Measurements from ENCODE around the gene PIK3R2. TPM values are rescaled to one million over a fixed set of nuclear protein-coding genes. Genes with fewer than 3 reads are reported as not detected.
A peak's percentile ranks its signal among the peaks of the same experiment; 100 is the strongest.
"Not testable (repeated sequence)": the region's sequence is repeated elsewhere in the genome, so short reads cannot be mapped to it uniquely, and the experiment has no call there.

PIK3R2 gene
- polyA plus RNA-seq, 1 donor: 27.1 TPM

DNA sequence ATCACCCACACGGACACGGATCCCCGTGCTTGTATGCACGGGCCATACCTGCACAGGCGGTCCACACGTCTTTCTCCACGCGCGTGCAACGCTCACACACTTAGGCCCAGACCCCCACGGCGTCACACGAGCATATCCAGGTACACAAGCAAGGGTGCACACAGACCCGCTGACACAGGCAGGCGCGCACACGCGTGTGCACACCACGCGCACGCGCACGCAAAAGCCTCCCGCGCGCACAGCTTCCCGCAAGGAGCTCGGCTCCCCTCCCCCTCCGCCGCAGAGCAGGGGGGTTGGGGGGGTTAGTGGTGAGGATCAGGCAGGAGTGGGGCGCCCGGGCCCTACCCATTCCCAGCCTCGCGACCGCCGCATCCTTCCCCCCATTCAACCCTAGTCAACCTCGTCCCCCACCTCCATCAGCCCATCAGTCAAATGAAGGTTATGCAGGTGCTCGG lies 50.5 kb downstream of the PIK3R2 start:
- DNase-seq: no peak

DNA sequence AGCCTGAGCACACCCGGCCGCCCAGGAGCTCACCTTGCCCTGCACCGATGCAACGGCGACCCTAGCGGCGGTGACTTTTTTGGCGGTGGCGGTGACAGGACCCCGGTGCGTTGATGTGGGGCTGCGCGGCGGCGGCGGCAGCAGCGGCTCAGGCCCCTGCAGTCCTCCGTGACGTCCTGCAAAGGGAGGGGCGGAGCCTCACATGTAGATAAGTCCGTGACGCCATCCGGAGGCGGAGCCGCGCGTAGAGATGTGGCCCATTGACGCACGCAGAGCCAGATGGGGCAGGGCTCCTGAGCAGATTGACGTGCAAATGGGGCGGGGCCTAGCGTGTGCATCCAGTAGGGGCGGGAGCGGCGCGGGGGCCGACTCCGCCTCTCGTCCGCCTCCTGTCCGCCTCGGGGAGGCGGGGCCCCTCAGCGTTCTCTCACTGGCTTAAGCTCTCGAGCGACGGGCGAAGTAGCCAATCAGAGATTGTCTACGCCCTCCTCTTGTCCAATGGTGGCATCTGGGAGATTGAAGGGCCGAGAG lies 51.0 kb downstream of the PIK3R2 start, which contains the start of gene RAB3A:
RAB3A (minus strand) TSS at position 180 of the 531 bp plus-strand sequence. CDS start 1,302 bp downstream, outside the sequence.
- DNase-seq: peak; percentile 100

DNA sequence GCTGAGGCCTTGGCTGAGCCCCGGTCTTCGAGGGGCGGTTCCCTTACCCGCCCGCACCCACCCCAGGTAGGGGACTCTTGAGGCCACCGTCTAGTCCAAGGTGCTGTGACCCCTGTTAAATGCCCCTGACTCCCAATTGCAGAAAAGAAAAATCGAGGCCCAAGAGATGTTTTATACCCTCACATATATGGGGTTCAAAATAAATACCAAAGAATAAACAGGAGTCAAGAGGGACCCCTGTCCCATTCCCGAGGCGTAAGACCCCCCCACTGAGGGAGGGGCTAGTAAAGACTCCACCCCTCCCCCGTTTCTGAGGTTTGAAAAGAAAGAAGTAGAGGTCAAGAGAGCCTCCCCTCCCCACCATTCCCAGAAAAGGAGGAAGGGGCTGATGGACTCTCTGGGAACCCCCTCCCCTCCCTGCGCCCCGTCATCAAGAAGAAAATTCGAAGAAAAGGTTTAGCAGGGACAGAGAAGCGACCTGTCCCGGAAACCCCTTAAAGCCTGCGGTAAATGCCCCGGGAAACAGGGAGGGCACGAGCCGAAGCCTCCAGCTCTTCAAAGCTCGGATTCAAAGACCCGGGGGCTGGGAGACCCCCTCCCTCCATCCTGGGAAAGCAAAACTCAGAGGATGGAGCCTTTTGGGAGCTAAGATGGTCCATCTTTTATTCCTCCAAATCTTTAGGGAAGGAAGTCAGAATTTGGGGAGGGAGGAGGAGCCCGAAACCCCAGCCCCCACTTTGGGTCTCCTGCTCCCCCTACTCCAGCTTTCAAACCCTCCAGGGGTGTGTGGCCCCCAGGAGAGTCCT lies 51.6 kb downstream of the PIK3R2 start:
- DNase-seq: peak; percentile 90

DNA sequence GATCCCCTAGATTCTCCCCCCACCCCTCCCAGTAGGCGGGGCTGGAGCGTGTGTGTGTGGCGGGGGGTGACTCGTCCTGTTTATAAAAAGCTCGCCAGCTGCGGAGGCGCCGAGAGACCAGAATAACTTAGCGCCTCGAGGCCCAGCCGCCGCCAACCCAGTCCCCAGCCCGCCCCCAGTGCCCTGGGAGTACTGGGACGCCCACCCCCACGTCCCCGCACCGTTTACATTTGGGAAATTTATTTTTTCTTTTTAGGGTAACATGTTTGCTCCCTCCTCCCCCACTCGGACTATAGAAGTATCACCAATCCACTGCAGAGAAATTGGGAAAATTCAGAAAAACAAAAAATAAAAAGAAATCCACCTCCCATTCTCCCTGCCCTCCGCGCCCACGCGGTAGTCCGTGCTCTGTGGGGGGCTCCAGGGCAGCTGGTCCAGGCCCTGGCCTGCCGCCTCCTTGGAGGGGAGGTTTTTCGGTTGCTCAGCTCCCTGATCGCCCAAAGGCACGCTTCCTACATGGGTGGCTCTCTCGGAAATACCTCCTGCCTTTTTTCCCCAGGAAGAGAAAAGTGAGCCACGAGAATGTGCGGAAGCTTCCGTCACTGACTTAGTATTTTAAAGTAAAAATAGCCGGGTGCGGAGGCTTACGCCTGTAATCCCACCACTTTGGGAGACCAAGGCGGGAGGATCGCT lies 52.4 kb downstream of the PIK3R2 start:
- peak; percentile 85 for DNase-seq

DNA sequence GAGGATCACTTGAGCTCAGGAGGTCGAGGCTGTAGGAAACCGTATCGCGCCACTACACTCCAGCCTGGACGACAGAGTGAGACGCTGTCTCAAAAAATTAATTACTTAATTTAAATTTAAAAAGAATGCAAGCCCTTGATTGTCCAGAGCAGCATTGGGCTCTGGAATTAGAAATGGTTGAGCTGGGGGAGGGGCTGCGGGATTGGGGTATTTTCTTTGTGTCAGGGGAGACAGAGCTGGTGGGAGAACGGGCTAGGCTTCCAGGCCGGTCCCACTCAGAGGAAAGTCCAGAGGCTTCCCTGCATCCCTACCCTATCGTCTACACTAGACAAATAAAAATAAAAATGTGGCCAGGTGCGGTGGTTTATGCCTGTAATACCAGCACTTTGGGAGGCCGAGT lies 53.1 kb downstream of the PIK3R2 start:
- DNase-seq: no peak

DNA sequence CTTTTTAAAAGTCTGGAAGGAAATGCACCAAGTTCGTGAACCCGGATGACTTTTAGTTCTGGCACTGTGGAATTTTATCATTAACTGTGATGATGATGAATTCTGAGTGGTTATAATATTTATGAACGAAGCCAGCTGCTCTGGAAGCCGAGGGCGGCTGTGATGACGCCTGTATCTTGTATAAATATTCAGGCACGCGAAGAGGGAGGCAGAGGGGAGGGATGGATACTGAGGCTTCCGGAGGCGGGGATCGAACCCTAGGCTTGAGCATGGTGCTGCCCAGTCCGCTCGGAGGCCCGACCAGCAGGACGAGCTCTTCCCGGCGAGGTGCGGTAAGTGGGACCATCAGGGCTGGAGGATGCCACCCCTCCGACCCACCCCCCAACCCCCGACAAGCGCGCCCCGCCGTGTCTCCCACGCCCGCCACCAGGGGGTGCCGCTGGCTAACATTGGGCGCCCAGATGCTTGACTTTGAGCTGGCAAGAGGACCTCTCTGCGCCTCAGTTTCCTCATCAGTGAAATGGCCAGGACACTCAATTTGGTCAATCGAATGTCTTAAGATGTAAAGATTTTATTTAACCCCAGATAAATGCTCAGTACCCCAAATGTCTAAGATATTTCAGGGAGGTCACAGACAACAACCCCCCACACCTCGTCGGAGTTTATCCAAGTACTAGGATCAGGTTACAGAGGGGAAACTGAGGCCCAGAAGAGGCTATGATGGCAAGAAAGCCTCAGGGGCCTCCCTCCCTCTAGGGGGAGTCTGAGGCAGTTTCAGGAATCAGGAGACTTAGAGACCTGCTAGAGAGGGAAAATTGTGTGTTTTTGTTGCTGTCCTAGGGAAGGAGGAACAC lies 55.4 kb downstream of the PIK3R2 start:
- DNase-seq: no peak

DNA sequence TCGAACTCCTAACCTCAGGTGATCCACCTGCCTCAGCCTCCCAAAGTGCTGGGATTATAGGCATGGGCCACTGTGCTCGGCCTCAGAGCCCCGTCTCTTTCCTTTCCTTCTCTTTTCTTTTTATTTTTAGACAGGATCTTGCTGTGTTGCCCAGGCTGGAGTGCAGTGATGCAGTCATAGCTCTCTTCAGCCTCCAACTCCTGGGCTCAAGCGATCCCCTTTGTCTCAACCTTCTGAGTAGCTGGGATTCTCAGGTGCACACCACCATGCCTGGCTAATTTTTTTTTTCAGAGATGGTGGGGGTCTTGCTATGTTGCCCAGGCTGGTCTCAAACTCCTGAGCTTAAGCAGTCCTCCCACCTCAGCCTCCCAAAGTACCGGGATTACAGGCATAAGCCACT lies 56.9 kb downstream of the PIK3R2 start:
- DNase-seq: not testable (repeated sequence)

DNA sequence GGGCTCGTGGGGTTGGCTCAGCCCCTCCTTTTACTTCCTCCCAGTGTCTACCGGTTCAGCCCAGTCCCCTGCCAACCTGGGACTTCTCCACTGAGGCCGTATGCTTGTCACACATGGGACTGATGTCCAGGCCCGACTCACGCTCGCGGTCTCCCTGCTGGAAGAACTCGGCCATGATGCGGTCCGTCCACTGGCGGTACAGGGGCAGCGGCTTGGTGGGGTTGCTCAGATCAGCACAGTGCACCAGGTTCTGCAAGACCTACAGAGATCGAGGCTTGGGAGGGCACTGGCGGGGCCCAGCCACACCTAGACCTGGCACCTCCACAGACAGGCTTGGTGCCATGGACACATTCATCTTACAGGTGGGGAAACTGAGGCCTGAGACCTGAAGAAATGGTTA lies 58.7 kb downstream of the PIK3R2 start:
- DNase-seq: no peak

DNA sequence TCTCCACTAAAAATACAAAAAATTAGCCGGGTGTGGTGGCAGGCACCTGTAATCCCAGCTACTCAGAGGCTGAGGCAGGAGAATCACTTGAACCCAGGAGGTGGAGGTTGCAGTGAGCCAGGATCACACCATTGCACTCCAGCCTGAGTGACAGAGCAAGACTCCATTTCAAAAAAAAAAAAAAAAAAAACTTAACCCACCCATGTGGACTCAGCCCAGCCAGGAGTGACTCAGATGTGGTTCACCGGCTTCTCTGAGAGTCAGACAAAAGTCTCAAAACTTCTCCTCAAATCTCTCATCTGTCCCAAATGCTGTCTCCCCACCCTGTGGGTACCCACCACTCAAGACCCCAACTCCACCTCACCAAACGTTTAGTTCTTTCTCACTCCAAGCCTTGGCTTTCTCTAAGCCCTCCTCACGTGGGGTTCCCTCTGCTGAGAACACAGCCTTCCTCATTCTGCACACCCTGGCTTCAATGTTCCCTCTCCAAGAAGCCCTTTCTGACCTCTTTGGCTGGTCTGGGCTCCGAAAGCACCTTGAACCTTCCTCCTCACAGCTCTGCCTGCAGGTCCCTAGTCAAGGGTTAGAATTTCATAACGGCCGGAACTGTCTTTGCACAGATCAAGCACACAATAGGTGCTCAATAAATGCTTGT lies 61.9 kb downstream of the PIK3R2 start:
- no peak for DNase-seq

DNA sequence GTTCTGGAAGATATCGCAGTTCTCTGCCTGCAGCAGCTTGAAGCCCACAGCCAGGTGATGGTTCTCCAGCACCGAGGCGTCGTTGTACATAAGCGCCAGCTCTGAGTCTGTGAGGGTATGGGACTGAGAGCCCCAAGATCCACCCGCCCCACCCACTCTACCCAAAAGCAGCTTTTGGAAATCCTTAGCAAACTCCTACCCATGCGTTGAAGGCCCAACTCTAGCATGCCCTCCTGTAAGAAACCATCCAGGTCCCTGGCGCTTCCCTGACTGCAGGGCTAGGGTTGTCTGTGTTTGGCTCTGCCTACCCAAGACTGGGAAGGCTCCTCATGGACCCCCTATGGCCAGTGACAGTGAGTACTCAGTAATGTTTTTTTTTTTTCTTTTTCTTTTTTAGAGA lies 63.8 kb downstream of the PIK3R2 start:
- no peak for DNase-seq

DNA sequence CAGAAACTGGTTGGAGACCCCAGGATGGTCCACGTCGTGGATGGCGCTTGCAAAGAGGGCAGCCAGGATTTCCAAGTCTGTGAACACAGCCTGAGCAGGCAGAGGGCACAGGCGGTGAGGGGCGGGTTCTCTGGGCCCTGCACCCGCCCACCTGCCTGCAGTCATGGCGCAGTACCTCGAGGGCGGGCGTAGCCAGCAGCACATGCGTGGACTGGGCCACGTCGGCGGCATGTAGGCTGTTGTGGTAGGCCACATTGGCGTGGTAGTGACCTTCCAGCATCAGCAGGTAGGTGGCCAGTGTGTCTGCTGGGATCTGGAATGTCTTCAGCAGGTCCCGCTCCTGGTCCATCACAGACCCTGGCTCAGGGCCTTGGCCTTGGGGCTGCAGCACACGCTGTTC lies 65.2 kb downstream of the PIK3R2 start:
- DNase-seq: no peak

DNA sequence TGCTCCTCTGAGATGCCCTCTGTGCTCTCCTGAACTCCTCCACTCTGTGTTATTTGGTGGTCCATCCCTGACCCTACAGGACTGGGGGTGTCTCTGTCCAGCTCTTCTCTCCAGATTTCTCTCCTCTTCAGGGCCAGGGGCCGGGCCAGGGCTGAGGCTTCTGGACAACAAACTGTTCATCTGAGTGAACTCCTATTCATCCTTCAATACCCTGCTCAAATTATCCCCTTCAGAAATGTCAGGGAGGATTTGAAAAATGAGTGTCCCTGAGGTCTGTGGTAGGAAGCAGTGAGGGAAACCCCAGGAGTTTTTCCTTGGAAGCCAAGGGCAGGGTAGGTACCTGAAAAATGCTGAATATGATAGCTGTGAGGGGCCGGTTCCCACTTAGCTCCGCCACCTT lies 65.6 kb downstream of the PIK3R2 start:
- DNase-seq: no peak

Other genes starting within 250 kb of the PIK3R2 start
- gene CCDC124, start 220.1 kb upstream of the PIK3R2 start, polyA plus RNA-seq (ENCODE audit: insufficient read length): 43.6 TPM
- gene KCNN1, start 186.1 kb upstream of the PIK3R2 start, polyA plus RNA-seq (ENCODE audit: insufficient read length): 5.6 TPM
- 2.3 TPM for gene ARRDC2, start 145.0 kb upstream of the PIK3R2 start, polyA plus RNA-seq (ENCODE audit: insufficient read length)
- gene IL12RB1, start 66.2 kb upstream of the PIK3R2 start, polyA plus RNA-seq (ENCODE audit: insufficient read length): 0.28 TPM
- gene MAST3, start 55.4 kb upstream of the PIK3R2 start, polyA plus RNA-seq (ENCODE audit: insufficient read length): 6.3 TPM
- 11.3 TPM for gene IFI30, start 20.6 kb downstream of the PIK3R2 start, polyA plus RNA-seq (ENCODE audit: insufficient read length)
- gene MPV17L2, start 40.1 kb downstream of the PIK3R2 start, polyA plus RNA-seq (ENCODE audit: insufficient read length): 8.6 TPM
- 3.8 TPM for gene RAB3A, start 50.9 kb downstream of the PIK3R2 start, polyA plus RNA-seq (ENCODE audit: insufficient read length)
- 0.75 TPM for gene PDE4C, start 73.3 kb downstream of the PIK3R2 start, polyA plus RNA-seq (ENCODE audit: insufficient read length)
- 7.2 TPM for gene IQCN, start 121.3 kb downstream of the PIK3R2 start, polyA plus RNA-seq (ENCODE audit: insufficient read length)
- gene JUND, start 128.5 kb downstream of the PIK3R2 start, polyA plus RNA-seq (ENCODE audit: insufficient read length): 55.1 TPM
- gene LSM4, start 169.9 kb downstream of the PIK3R2 start, polyA plus RNA-seq (ENCODE audit: insufficient read length): 84.7 TPM
- gene PGPEP1, start 187.4 kb downstream of the PIK3R2 start, polyA plus RNA-seq (ENCODE audit: insufficient read length): 27.2 TPM
- gene GDF15, start 233.0 kb downstream of the PIK3R2 start, polyA plus RNA-seq (ENCODE audit: insufficient read length): 4.2 TPM
- gene LRRC25, start 244.5 kb downstream of the PIK3R2 start, polyA plus RNA-seq (ENCODE audit: insufficient read length): 0.52 TPM

Data from left kidney (tissue), 2 donors.